ENCODE results near the gene GOLGA5.
"Not testable (repeated sequence)": the region's sequence is repeated elsewhere in the genome, so short reads cannot be mapped to it uniquely, and the experiment has no call there.

The GOLGA5 gene

GRCh38 chr14:92830902-92831301 lies 36.8 kb downstream of the GOLGA5 start:
- DNase-seq (ENCODE audit: low spot score) = no peak

GRCh38 chr14:92832137-92832700 lies 38.1 kb downstream of the GOLGA5 start:
- no peak for DNase-seq (ENCODE audit: low spot score)

GRCh38 chr14:92841930-92842329 lies 47.8 kb downstream of the GOLGA5 start:
- DNase-seq (ENCODE audit: low spot score) = no peak

GRCh38 chr14:92844204-92844603 lies 50.1 kb downstream of the GOLGA5 start:
- no peak for DNase-seq (ENCODE audit: low spot score)

GRCh38 chr14:92846162-92846897 lies 52.2 kb downstream of the GOLGA5 start:
- no peak for DNase-seq (ENCODE audit: low spot score)

GRCh38 chr14:92847278-92847677 lies 53.2 kb downstream of the GOLGA5 start:
- no peak for DNase-seq (ENCODE audit: low spot score)

GRCh38 chr14:92847749-92848148 lies 53.6 kb downstream of the GOLGA5 start:
- no peak for DNase-seq (ENCODE audit: low spot score)

GRCh38 chr14:92848887-92849286 lies 54.8 kb downstream of the GOLGA5 start:
- DNase-seq (ENCODE audit: low spot score) = no peak

- no peak for DNase-seq (ENCODE audit: low spot score)
Measured at GRCh38 chr14:92850492-92850891, 56.4 kb downstream of the GOLGA5 start.

- DNase-seq (ENCODE audit: low spot score) = not testable (repeated sequence)
Measured at GRCh38 chr14:92853136-92853535, 59.0 kb downstream of the GOLGA5 start.

GRCh38 chr14:92860049-92860840 lies 66.1 kb downstream of the GOLGA5 start:
- DNase-seq (ENCODE audit: low spot score) = no peak

GRCh38 chr14:92861856-92862745 lies 68.0 kb downstream of the GOLGA5 start:
- no peak for DNase-seq (ENCODE audit: low spot score)

- no peak for DNase-seq (ENCODE audit: low spot score)
Measured at GRCh38 chr14:92863286-92864080, 69.4 kb downstream of the GOLGA5 start.

GRCh38 chr14:92865674-92866073 lies 71.6 kb downstream of the GOLGA5 start:
- no peak for DNase-seq (ENCODE audit: low spot score)

- no peak for DNase-seq (ENCODE audit: low spot score)
Measured at GRCh38 chr14:92866181-92866752, 72.2 kb downstream of the GOLGA5 start.

- no peak for DNase-seq (ENCODE audit: low spot score)
Measured at GRCh38 chr14:92866901-92867865, 73.1 kb downstream of the GOLGA5 start.

GRCh38 chr14:92874962-92875661 lies 81.0 kb downstream of the GOLGA5 start:
- no peak for DNase-seq (ENCODE audit: low spot score)

- peak; percentile 59 for DNase-seq (ENCODE audit: low spot score)
Measured at GRCh38 chr14:92877757-92878431, 83.8 kb downstream of the GOLGA5 start.
